Nephron progenitor cell (in vitro differentiated cells): ENCODE results near the gene BMP10.

ENCODE experiments used
- DNase-seq: peaks from one replicate; pipeline ENCODE4 v3.0.0; 2021
- H3K27ac Mint-ChIP-seq: 2 replicates; pipeline ENCODE4 v1.8.0; 2021; ENCODE audit warnings: mild to moderate bottlenecking, moderate library complexity, mixed read lengths
- H3K27me3 Mint-ChIP-seq: 2 replicates; pipeline ENCODE4 v1.8.0; 2021; ENCODE audit warnings: mild to moderate bottlenecking, low read depth, mixed read lengths; ENCODE audit not compliant: poor library complexity
- H3K36me3 Mint-ChIP-seq: 2 replicates; pipeline ENCODE4 v1.8.0; 2021; ENCODE audit warnings: low read depth, mixed read lengths
- H3K4me1 Mint-ChIP-seq: 2 replicates; pipeline ENCODE4 v1.8.0; 2021; ENCODE audit warnings: mixed read lengths
- H3K4me3 Mint-ChIP-seq: 2 replicates; pipeline ENCODE4 v1.8.0; 2021; ENCODE audit warnings: mild to moderate bottlenecking, moderate library complexity, mixed read lengths
- H3K9me3 Mint-ChIP-seq: 2 replicates; pipeline ENCODE4 v1.8.0; 2021; ENCODE audit warnings: mild to moderate bottlenecking, moderate library complexity, mixed read lengths
- CTCF ChIP-seq: fragments of 200-600 bp; sonication (generic); IDR thresholded peaks from 2 replicates; pipeline ENCODE4 v1.5.0; 2021; ENCODE audit warnings: antibody characterized with exemption

The BMP10 gene, protein sequence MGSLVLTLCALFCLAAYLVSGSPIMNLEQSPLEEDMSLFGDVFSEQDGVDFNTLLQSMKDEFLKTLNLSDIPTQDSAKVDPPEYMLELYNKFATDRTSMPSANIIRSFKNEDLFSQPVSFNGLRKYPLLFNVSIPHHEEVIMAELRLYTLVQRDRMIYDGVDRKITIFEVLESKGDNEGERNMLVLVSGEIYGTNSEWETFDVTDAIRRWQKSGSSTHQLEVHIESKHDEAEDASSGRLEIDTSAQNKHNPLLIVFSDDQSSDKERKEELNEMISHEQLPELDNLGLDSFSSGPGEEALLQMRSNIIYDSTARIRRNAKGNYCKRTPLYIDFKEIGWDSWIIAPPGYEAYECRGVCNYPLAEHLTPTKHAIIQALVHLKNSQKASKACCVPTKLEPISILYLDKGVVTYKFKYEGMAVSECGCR

DNA sequence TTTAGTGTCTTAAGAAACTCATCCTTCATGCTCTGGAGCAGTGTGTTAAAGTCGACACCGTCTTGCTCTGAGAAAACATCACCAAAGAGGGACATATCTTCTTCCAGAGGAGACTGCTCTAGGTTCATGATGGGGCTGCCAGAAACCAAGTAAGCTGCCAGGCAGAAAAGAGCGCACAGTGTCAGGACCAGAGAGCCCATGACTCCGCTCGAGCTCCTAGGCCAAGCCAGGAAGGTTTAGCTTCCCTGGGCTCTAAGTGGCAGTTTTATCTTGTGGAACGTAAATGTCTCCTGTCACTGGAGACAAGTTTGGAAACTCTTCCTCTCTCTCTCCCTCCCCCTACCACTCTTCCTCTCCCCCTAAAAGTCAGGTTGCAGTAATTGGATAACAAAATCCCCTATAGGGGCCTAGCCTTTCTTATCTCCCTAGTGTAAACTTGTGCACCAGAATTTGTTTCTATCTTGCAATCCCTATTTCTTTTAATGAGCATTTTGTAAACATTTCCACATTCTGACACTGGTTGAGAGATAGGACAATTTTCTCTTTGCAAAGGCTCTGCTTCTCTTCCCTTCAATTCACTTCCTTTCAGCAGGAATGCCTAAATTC lies at the start of gene BMP10:
TSS of gene BMP10 (minus strand) at position 239 of the 606 bp plus-strand sequence. CDS start at position 200, 39 bp downstream.
- no peaks in the 10 kb centered on the region for H3K9me3 Mint-ChIP-seq
- H3K27ac Mint-ChIP-seq = no peak within 1 kb of the TSS
- no peak for TF ChIP-seq CTCF
- peaks cover 11% of the 10 kb centered on the region for H3K27me3 Mint-ChIP-seq
- DNase-seq = no peak
- H3K4me3 Mint-ChIP-seq = no peak within 1 kb of the TSS
- H3K36me3 Mint-ChIP-seq = no peaks in the 10 kb centered on the region
- H3K4me1 Mint-ChIP-seq = peaks cover 11% of the 10 kb centered on the region

GRCh38 chr2:68920481-68921170 lies 49.4 kb upstream of the BMP10 start:
- no peak for DNase-seq

DNA sequence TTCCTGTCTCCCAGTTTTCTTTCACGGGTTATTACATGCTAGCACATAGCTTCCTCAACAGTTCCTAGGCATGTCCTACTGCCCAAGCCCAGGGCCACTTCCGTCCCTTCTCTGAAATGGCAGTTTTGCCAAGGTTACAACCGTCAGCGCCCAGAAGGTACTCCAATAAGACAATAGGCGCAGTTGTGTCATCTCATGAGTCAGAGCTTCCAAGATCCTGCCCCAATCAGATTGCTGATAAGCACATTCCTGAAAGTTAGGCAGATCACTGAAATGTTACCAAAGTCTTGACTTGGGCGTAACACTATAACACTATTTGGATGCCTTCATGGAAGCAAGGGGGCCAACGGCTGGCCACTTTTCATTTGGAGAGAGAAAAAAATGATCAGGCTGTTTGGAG lies 47.3 kb upstream of the BMP10 start:
- no peak for DNase-seq
- no peaks in the 10 kb centered on the region for H3K9me3 Mint-ChIP-seq
- no peaks in the 10 kb centered on the region for H3K4me1 Mint-ChIP-seq
- H3K27me3 Mint-ChIP-seq = peaks cover 8% of the 10 kb centered on the region
- H3K27ac Mint-ChIP-seq = no peak overlapping the region
- no peak for TF ChIP-seq CTCF
- no peak overlapping the region for H3K4me3 Mint-ChIP-seq
- no peaks in the 10 kb centered on the region for H3K36me3 Mint-ChIP-seq

More at GRCh38 chr2:68920481-68921170, 49.4 kb upstream of the BMP10 start:
- no peak for TF ChIP-seq CTCF
- Mint-ChIP-seq H3K4me1 (no peaks in the 10 kb centered on the region), H3K36me3 (no peaks in the 10 kb centered on the region), H3K27ac (no peak overlapping the region), H3K27me3 (peaks cover 6% of the 10 kb centered on the region), H3K9me3 (no peaks in the 10 kb centered on the region), H3K4me3 (no peak overlapping the region)

DNA sequence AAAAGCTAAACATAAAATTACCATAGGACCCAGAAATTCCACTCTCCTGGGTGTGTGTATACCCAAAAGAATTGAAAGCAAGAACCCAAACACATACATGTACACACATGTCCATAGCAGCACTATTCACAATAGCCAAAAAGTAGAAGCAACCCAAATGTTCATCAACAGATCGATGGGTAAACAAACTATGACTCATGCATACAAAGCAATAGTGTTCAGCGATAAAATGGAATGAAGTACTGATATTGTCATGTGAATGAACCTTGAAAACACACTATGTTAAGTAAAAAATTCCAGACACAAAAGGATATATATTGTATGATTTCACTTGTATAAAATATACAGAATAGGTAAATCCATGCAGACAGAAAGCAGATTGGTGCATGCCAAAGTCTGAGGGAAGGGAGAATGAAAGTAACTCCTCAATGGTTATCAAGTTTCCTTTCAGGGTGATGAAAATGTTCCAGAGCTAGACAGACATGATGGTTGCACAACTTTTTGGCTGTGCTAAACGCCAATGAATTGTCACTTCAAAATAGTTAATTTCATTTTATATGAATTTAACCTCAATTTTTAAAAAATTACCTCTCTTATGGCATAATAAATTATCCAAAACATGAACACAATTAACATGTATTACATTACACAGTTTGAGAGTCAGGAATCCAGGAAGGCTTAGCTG lies 46.0 kb upstream of the BMP10 start:
- H3K4me3 Mint-ChIP-seq = no peak overlapping the region

GRCh38 chr2:68916226-68916625 lies 45.0 kb upstream of the BMP10 start:
- no peaks in the 10 kb centered on the region for H3K9me3 Mint-ChIP-seq
- peaks cover 4% of the 10 kb centered on the region for H3K27me3 Mint-ChIP-seq
- no peak overlapping the region for H3K4me3 Mint-ChIP-seq
- no peak for TF ChIP-seq CTCF
- no peak overlapping the region for H3K27ac Mint-ChIP-seq
- DNase-seq = no peak
- no peaks in the 10 kb centered on the region for H3K36me3 Mint-ChIP-seq
- H3K4me1 Mint-ChIP-seq = no peaks in the 10 kb centered on the region

More for the DNA sequence above, 46.0 kb upstream of the BMP10 start:
- Mint-ChIP-seq H3K27ac (no peak overlapping the region), H3K36me3 (no peaks in the 10 kb centered on the region), H3K9me3 (no peaks in the 10 kb centered on the region), H3K4me1 (no peaks in the 10 kb centered on the region), H3K27me3 (peaks cover 7% of the 10 kb centered on the region)
- DNase-seq = no peak
- no peak for TF ChIP-seq CTCF
